ENCODE data around the gene CCDC82. TPM values are rescaled to one million over a fixed set of nuclear protein-coding genes. Genes with fewer than 3 reads are reported as not detected.

CCDC82 gene
- total RNA-seq, 1 donor from 2014 or later: 26.2 TPM

DNA sequence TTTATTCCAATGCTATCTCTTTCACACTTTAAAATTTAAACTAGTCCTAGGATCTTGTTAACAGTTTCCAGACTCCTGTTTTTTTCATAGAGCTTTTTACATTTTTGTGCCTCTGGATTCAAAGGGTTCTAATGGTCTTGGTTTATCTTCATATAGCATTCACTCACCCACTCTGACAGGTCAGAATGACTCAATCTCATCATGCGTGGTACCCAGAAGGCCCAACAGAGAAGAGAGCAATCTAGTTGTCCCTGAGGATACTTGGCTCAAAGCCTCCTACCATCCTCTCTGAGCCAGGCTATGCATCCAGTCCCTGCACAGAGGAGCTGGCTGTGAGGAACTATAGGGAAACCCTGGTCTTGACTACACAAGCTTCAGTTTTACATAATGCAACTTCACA lies 74.2 kb downstream of the CCDC82 start:
- Mint-ChIP-seq H3K36me3 (ENCODE audit: low read depth, unreplicated experiment) (peaks cover 10% of the 10 kb centered on the region), H3K27ac (ENCODE audit: unreplicated experiment) (peak overlapping the region; percentile 77), H3K27me3 (ENCODE audit: low read depth, unreplicated experiment) (no peaks in the 10 kb centered on the region), H3K4me3 (ENCODE audit: unreplicated experiment) (no peak overlapping the region), H3K4me1 (ENCODE audit: low read depth, unreplicated experiment) (peaks cover 82% of the 10 kb centered on the region), H3K9me3 (ENCODE audit: unreplicated experiment) (no peaks in the 10 kb centered on the region)
- Histone ChIP-seq H3K4me1 (ENCODE audit: insufficient read depth, low read length) (peaks cover 52% of the 10 kb centered on the region), H2AFZ (ENCODE audit: low read depth, low read length) (no peak overlapping the region), H3K27me3 (ENCODE audit: insufficient read depth, low read length) (no peaks in the 10 kb centered on the region), H3K36me3 (ENCODE audit: insufficient read depth, low read length) (no peaks in the 10 kb centered on the region), H3K9me3 (ENCODE audit: insufficient read depth, low read depth, low read length) (no peaks in the 10 kb centered on the region), H3K27ac (ENCODE audit: low read depth, low read length) (no peak overlapping the region), H3K4me2 (ENCODE audit: low read length) (no peak overlapping the region), H3K4me3 (ENCODE audit: insufficient read depth, low read depth, low read length) (no peak overlapping the region), H3K79me2 (ENCODE audit: insufficient read depth, low read length) (peaks cover 88% of the 10 kb centered on the region), H4K20me1 (ENCODE audit: insufficient read depth, low read length) (no peaks in the 10 kb centered on the region), H3K9ac (ENCODE audit: low read length) (no peak overlapping the region)
- TF ChIP-seq EZH2 (IDR thresholded peaks at IDR 0.05; ENCODE audit: insufficient read depth, low read length): no peak
- TF ChIP-seq, protein P1, sequence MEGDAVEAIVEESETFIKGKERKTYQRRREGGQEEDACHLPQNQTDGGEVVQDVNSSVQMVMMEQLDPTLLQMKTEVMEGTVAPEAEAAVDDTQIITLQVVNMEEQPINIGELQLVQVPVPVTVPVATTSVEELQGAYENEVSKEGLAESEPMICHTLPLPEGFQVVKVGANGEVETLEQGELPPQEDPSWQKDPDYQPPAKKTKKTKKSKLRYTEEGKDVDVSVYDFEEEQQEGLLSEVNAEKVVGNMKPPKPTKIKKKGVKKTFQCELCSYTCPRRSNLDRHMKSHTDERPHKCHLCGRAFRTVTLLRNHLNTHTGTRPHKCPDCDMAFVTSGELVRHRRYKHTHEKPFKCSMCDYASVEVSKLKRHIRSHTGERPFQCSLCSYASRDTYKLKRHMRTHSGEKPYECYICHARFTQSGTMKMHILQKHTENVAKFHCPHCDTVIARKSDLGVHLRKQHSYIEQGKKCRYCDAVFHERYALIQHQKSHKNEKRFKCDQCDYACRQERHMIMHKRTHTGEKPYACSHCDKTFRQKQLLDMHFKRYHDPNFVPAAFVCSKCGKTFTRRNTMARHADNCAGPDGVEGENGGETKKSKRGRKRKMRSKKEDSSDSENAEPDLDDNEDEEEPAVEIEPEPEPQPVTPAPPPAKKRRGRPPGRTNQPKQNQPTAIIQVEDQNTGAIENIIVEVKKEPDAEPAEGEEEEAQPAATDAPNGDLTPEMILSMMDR (IDR thresholded peaks at IDR 0.05; ENCODE audit: insufficient read depth, low read depth, low read length): no peak
- DNase-seq (ENCODE audit: low read depth) (no peak), FAIRE-seq (no peak)

DNA sequence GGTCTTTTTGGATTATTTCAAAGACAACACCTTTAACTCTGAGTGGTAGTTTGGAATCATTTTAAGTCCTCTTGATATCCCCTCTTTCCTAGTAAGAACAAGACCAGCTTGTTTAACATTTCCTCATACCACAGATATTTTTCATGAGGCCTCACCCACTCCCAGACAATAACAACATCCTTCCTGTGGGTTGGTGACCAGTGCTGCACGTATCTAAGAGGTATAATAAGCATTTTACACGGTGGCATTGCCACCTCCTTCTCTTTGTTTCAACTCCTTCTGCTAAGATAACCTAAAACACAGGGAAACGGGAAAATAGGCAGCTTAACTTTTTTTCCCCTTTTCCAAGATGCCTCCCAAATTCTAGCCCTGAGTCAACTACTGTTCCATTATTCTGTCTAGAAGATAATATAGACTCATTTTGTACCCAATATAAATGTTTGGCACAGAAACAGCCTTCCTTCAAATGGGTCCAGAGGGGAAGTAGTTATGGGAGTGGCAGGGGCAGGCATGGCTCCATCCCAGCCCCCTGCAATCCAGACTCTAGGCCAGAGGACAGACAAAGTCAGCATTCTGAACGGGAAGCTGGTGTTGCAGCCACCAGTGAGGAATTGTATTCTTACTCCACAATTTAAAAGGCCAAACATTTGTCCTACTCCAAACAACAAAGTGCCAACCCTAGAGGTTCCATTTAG lies 75.2 kb downstream of the CCDC82 start:
- Histone ChIP-seq H3K4me3 (ENCODE audit: insufficient read depth, low read depth, low read length) (peak overlapping the region; percentile 4), H3K9me3 (ENCODE audit: insufficient read depth, low read depth, low read length) (no peaks in the 10 kb centered on the region), H3K36me3 (ENCODE audit: insufficient read depth, low read length) (no peaks in the 10 kb centered on the region), H3K27ac (ENCODE audit: low read depth, low read length) (peak overlapping the region; percentile 84), H2AFZ (ENCODE audit: low read depth, low read length) (no peak overlapping the region), H3K4me2 (ENCODE audit: low read length) (peak overlapping the region; percentile 69), H3K79me2 (ENCODE audit: insufficient read depth, low read length) (peaks cover 88% of the 10 kb centered on the region), H3K4me1 (ENCODE audit: insufficient read depth, low read length) (peaks cover 55% of the 10 kb centered on the region), H4K20me1 (ENCODE audit: insufficient read depth, low read length) (no peaks in the 10 kb centered on the region), H3K9ac (ENCODE audit: low read length) (peak overlapping the region; percentile 65), H3K27me3 (ENCODE audit: insufficient read depth, low read length) (no peaks in the 10 kb centered on the region)
- Mint-ChIP-seq H3K27me3 (ENCODE audit: low read depth, unreplicated experiment) (no peaks in the 10 kb centered on the region), H3K27ac (ENCODE audit: unreplicated experiment) (peak overlapping the region; percentile 96), H3K4me3 (ENCODE audit: unreplicated experiment) (no peak overlapping the region), H3K9me3 (ENCODE audit: unreplicated experiment) (no peaks in the 10 kb centered on the region), H3K4me1 (ENCODE audit: low read depth, unreplicated experiment) (peaks cover 74% of the 10 kb centered on the region), H3K36me3 (ENCODE audit: low read depth, unreplicated experiment) (peaks cover 10% of the 10 kb centered on the region)
- TF ChIP-seq, protein P1 (IDR thresholded peaks at IDR 0.05; ENCODE audit: insufficient read depth, low read depth, low read length): no peak
- TF ChIP-seq EZH2 (IDR thresholded peaks at IDR 0.05; ENCODE audit: insufficient read depth, low read length): no peak
- FAIRE-seq (peak; percentile 29), DNase-seq (ENCODE audit: low read depth) (peak; percentile 87)

DNA sequence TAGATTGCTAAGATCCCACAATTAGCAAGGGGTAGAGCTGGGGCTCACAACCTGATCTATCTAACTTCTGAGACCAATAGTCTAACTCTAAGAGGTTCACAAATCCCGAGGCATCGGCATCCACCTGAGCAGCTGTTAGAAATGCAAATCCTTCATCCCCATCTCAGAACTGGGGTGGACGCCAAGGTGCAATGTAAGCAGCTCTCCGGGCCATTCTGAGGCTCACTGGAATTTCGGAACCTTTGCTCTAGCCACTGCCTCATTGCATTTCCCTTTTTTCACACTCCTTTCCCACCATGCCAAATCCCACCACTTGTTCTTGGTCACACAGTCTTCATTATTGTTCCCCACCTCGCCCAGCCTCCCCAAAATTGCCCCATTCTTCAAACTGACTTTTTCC lies 76.5 kb downstream of the CCDC82 start:
- DNase-seq (ENCODE audit: low read depth) (no peak), FAIRE-seq (no peak)
- H3K4me3 Mint-ChIP-seq (ENCODE audit: unreplicated experiment): no peak overlapping the region
- Histone ChIP-seq H3K4me2 (ENCODE audit: low read length) (no peak overlapping the region), H3K27me3 (ENCODE audit: insufficient read depth, low read length) (no peaks in the 10 kb centered on the region), H3K9me3 (ENCODE audit: insufficient read depth, low read depth, low read length) (no peaks in the 10 kb centered on the region), H4K20me1 (ENCODE audit: insufficient read depth, low read length) (no peaks in the 10 kb centered on the region), H3K4me1 (ENCODE audit: insufficient read depth, low read length) (peaks cover 68% of the 10 kb centered on the region), H3K4me3 (ENCODE audit: insufficient read depth, low read depth, low read length) (no peak overlapping the region), H3K36me3 (ENCODE audit: insufficient read depth, low read length) (no peaks in the 10 kb centered on the region), H2AFZ (ENCODE audit: low read depth, low read length) (no peak overlapping the region), H3K27ac (ENCODE audit: low read depth, low read length) (peak overlapping the region; percentile 84), H3K79me2 (ENCODE audit: insufficient read depth, low read length) (peaks cover 88% of the 10 kb centered on the region), H3K9ac (ENCODE audit: low read length) (peak overlapping the region; percentile 10)
- no peaks in the 10 kb centered on the region for H3K9me3 Mint-ChIP-seq (ENCODE audit: unreplicated experiment)
- H3K27me3 Mint-ChIP-seq (ENCODE audit: low read depth, unreplicated experiment): no peaks in the 10 kb centered on the region
- H3K4me1 Mint-ChIP-seq (ENCODE audit: low read depth, unreplicated experiment): peaks cover 79% of the 10 kb centered on the region
- no peak for TF ChIP-seq EZH2 (IDR thresholded peaks at IDR 0.05; ENCODE audit: insufficient read depth, low read length)
- TF ChIP-seq, protein P1 (IDR thresholded peaks at IDR 0.05; ENCODE audit: insufficient read depth, low read depth, low read length): no peak
- H3K27ac Mint-ChIP-seq (ENCODE audit: unreplicated experiment): peak overlapping the region; percentile 96
- peaks cover 10% of the 10 kb centered on the region for H3K36me3 Mint-ChIP-seq (ENCODE audit: low read depth, unreplicated experiment)
